Measurements from ENCODE around the gene DHX35. TPM values are rescaled to one million over a fixed set of nuclear protein-coding genes. Genes with fewer than 3 reads are reported as not detected.

The DHX35 gene
- total RNA-seq, 1 experiment from 2014 or later = 15.9 TPM

- no peak for TF ChIP-seq EZH2 (IDR thresholded peaks at IDR 0.05; ENCODE audit: borderline replicate concordance, low read depth, low read length, poor library complexity, severe bottlenecking)
- no peak for TF ChIP-seq CTCF (conservative IDR thresholded peaks at IDR 0.05; ENCODE audit: low read depth, low read length)
- CTCF ChIA-PET = interaction anchor here (1.1 to 1.9 kb wide), 3 partner anchors 27 to 87 kb away, joined by 3 to 6 read pairs (median 4); partner anchors contain the start of gene DHX35
- intact Hi-C loops (cut with micrococcal nuclease; ENCODE audit: unreplicated experiment) = loop anchor here (5.0 kb wide), 1 partner anchor 402 kb away; no protein-coding TSS in a partner anchor
- H3K9me3 ChIP-seq (ENCODE audit: low read depth, low read length, poor library complexity, severe bottlenecking) = no peaks in the 10 kb centered on the region
- no TSS peak for BruUV-seq (replicated peaks)
- no peak overlapping the region for H3K4me3 ChIP-seq (ENCODE audit: low read depth, low read length, poor library complexity, severe bottlenecking)
- DNase-seq (ENCODE audit: low spot score) = no peak
- no peaks in the 10 kb centered on the region for H3K27me3 ChIP-seq (replicated peaks; ENCODE audit: insufficient read depth, low read depth, low read length, poor library complexity)
- H3K36me3 ChIP-seq (ENCODE audit: insufficient read depth, low read length, poor library complexity, severe bottlenecking) = no peaks in the 10 kb centered on the region
- no peaks in the 10 kb centered on the region for H3K4me1 ChIP-seq (ENCODE audit: insufficient read depth, low read length, poor library complexity, severe bottlenecking)
- POLR2A ChIA-PET (ENCODE audit: low non-redundant PET) = no interaction called here
- H3K27ac ChIP-seq (ENCODE audit: low read depth, low read length, poor library complexity, severe bottlenecking) = no peak overlapping the region
Observed at GRCh38 chr20:39049148-39049547, 87.0 kb downstream of the DHX35 start.

- DNase-seq (ENCODE audit: low spot score) = peak; percentile 80
- TF ChIP-seq EZH2 (IDR thresholded peaks at IDR 0.05; ENCODE audit: borderline replicate concordance, low read depth, low read length, poor library complexity, severe bottlenecking) (no peak), CTCF (conservative IDR thresholded peaks at IDR 0.05; ENCODE audit: low read depth, low read length) (peak; percentile 98)
- no peaks in the 10 kb centered on the region for H3K27me3 ChIP-seq (replicated peaks; ENCODE audit: insufficient read depth, low read depth, low read length, poor library complexity)
- POLR2A ChIA-PET (ENCODE audit: low non-redundant PET) = no interaction called here
- no peaks in the 10 kb centered on the region for H3K36me3 ChIP-seq (ENCODE audit: insufficient read depth, low read length, poor library complexity, severe bottlenecking)
- no peaks in the 10 kb centered on the region for H3K4me1 ChIP-seq (ENCODE audit: insufficient read depth, low read length, poor library complexity, severe bottlenecking)
- BruUV-seq (replicated peaks) = no TSS peak
- intact Hi-C loops (cut with micrococcal nuclease; ENCODE audit: unreplicated experiment) = loop anchor here (1.0 to 5.0 kb wide), 2 partner anchors 31 to 403 kb away; no protein-coding TSS in a partner anchor
- H3K27ac ChIP-seq (ENCODE audit: low read depth, low read length, poor library complexity, severe bottlenecking) = peak overlapping the region; percentile 57
- H3K4me3 ChIP-seq (ENCODE audit: low read depth, low read length, poor library complexity, severe bottlenecking) = peak overlapping the region; percentile 56
- CTCF ChIA-PET = interaction anchor here (0.5 to 1.9 kb wide), 9 partner anchors 20 to 855 kb away, joined by 3 to 6 read pairs (median 3); partner anchors contain the start of gene DHX35
- no peaks in the 10 kb centered on the region for H3K9me3 ChIP-seq (ENCODE audit: low read depth, low read length, poor library complexity, severe bottlenecking)
Observed at GRCh38 chr20:39049684-39050554, 87.8 kb downstream of the DHX35 start.

- H3K4me3 ChIP-seq (ENCODE audit: low read depth, low read length, poor library complexity, severe bottlenecking) = peak overlapping the region; percentile 56
Observed at GRCh38 chr20:39050555-39050902, 88.4 kb downstream of the DHX35 start.

More at GRCh38 chr20:39050555-39050902, 88.4 kb downstream of the DHX35 start:
- ChIA-PET POLR2A (ENCODE audit: low non-redundant PET) (no interaction called here), CTCF (interaction anchor here (0.5 to 1.9 kb wide), 8 partner anchors 19 to 855 kb away, joined by 3 to 6 read pairs (median 4); partner anchors contain the start of gene DHX35)
- TF ChIP-seq CTCF (conservative IDR thresholded peaks at IDR 0.05; ENCODE audit: low read depth, low read length) (no peak), EZH2 (IDR thresholded peaks at IDR 0.05; ENCODE audit: borderline replicate concordance, low read depth, low read length, poor library complexity, severe bottlenecking) (no peak)
- BruUV-seq (replicated peaks) = no TSS peak
- H3K27ac ChIP-seq (ENCODE audit: low read depth, low read length, poor library complexity, severe bottlenecking) = no peak overlapping the region
- no peaks in the 10 kb centered on the region for H3K27me3 ChIP-seq (replicated peaks; ENCODE audit: insufficient read depth, low read depth, low read length, poor library complexity)
- no peaks in the 10 kb centered on the region for H3K36me3 ChIP-seq (ENCODE audit: insufficient read depth, low read length, poor library complexity, severe bottlenecking)
- intact Hi-C loops (cut with micrococcal nuclease; ENCODE audit: unreplicated experiment) = loop anchor here (1.0 kb wide), 1 partner anchor 31 kb away; no protein-coding TSS in a partner anchor
- H3K9me3 ChIP-seq (ENCODE audit: low read depth, low read length, poor library complexity, severe bottlenecking) = no peaks in the 10 kb centered on the region
- H3K4me1 ChIP-seq (ENCODE audit: insufficient read depth, low read length, poor library complexity, severe bottlenecking) = no peaks in the 10 kb centered on the region
- no peak for DNase-seq (ENCODE audit: low spot score)

Data from A673 (cell line).